Measurements from ENCODE around the gene DIPK2A. TPM values are rescaled to one million over a fixed set of nuclear protein-coding genes. Genes with fewer than 3 reads are reported as not detected.

The DIPK2A gene
- total RNA-seq, 1 donor from 2014 or later, result 19.1 TPM

- H3K4me1 Mint-ChIP-seq (ENCODE audit: low read depth, unreplicated experiment), result peaks cover 3% of the 10 kb centered on the region
- DNase-seq (ENCODE audit: low read depth), result no peak
- H3K27me3 Mint-ChIP-seq (ENCODE audit: low read depth, unreplicated experiment), result no peaks in the 10 kb centered on the region
- no peak for FAIRE-seq
- no peak overlapping the region for H3K9ac ChIP-seq (ENCODE audit: low read length)
- H3K27me3 ChIP-seq (ENCODE audit: insufficient read depth, low read length), result no peaks in the 10 kb centered on the region
- no peak overlapping the region for H3K27ac Mint-ChIP-seq (ENCODE audit: unreplicated experiment)
- no peak overlapping the region for H3K27ac ChIP-seq (ENCODE audit: low read depth, low read length)
- no peaks in the 10 kb centered on the region for H3K36me3 ChIP-seq (ENCODE audit: insufficient read depth, low read length)
- H3K79me2 ChIP-seq (ENCODE audit: insufficient read depth, low read length), result no peaks in the 10 kb centered on the region
- H4K20me1 ChIP-seq (ENCODE audit: insufficient read depth, low read length), result no peaks in the 10 kb centered on the region
- no peaks in the 10 kb centered on the region for H3K36me3 Mint-ChIP-seq (ENCODE audit: low read depth, unreplicated experiment)
- TF ChIP-seq EZH2 (IDR thresholded peaks at IDR 0.05; ENCODE audit: insufficient read depth, low read length), result no peak
- TF ChIP-seq CTCF (IDR thresholded peaks at IDR 0.05; ENCODE audit: insufficient read depth, low read depth, low read length), result no peak
- no peaks in the 10 kb centered on the region for H3K4me1 ChIP-seq (ENCODE audit: insufficient read depth, low read length)
- peaks cover 3% of the 10 kb centered on the region for H3K9me3 Mint-ChIP-seq (ENCODE audit: unreplicated experiment)
- H3K9me3 ChIP-seq (ENCODE audit: insufficient read depth, low read depth, low read length), result no peaks in the 10 kb centered on the region
- no peak overlapping the region for H3K4me2 ChIP-seq (ENCODE audit: low read length)
- H2AFZ ChIP-seq (ENCODE audit: low read depth, low read length), result no peak overlapping the region
- no peak overlapping the region for H3K4me3 Mint-ChIP-seq (ENCODE audit: unreplicated experiment)
- no peak overlapping the region for H3K4me3 ChIP-seq (ENCODE audit: insufficient read depth, low read depth, low read length)
Measured at GRCh38 chr3:143957453-143957852, 14.2 kb upstream of the DIPK2A start.

GRCh38 chr3:143958966-143959365, 12.7 kb upstream of the DIPK2A start:
- Mint-ChIP-seq H3K9me3 (ENCODE audit: unreplicated experiment) (peaks cover 3% of the 10 kb centered on the region), H3K27ac (ENCODE audit: unreplicated experiment) (no peak overlapping the region), H3K4me3 (ENCODE audit: unreplicated experiment) (no peak overlapping the region), H3K27me3 (ENCODE audit: low read depth, unreplicated experiment) (no peaks in the 10 kb centered on the region), H3K36me3 (ENCODE audit: low read depth, unreplicated experiment) (no peaks in the 10 kb centered on the region), H3K4me1 (ENCODE audit: low read depth, unreplicated experiment) (peaks cover 3% of the 10 kb centered on the region)
- Histone ChIP-seq H3K27me3 (ENCODE audit: insufficient read depth, low read length) (no peaks in the 10 kb centered on the region), H2AFZ (ENCODE audit: low read depth, low read length) (no peak overlapping the region), H3K4me3 (ENCODE audit: insufficient read depth, low read depth, low read length) (no peak overlapping the region), H4K20me1 (ENCODE audit: insufficient read depth, low read length) (no peaks in the 10 kb centered on the region), H3K79me2 (ENCODE audit: insufficient read depth, low read length) (no peaks in the 10 kb centered on the region), H3K27ac (ENCODE audit: low read depth, low read length) (no peak overlapping the region), H3K36me3 (ENCODE audit: insufficient read depth, low read length) (no peaks in the 10 kb centered on the region), H3K4me1 (ENCODE audit: insufficient read depth, low read length) (no peaks in the 10 kb centered on the region), H3K9me3 (ENCODE audit: insufficient read depth, low read depth, low read length) (no peaks in the 10 kb centered on the region), H3K9ac (ENCODE audit: low read length) (no peak overlapping the region), H3K4me2 (ENCODE audit: low read length) (no peak overlapping the region)
- no peak for FAIRE-seq
- no peak for TF ChIP-seq EZH2 (IDR thresholded peaks at IDR 0.05; ENCODE audit: insufficient read depth, low read length)
- no peak for TF ChIP-seq CTCF (IDR thresholded peaks at IDR 0.05; ENCODE audit: insufficient read depth, low read depth, low read length)
- no peak for DNase-seq (ENCODE audit: low read depth)

GRCh38 chr3:143961342-143961741, 10.3 kb upstream of the DIPK2A start:
- DNase-seq (ENCODE audit: low read depth), result no peak
- no peaks in the 10 kb centered on the region for H3K36me3 ChIP-seq (ENCODE audit: insufficient read depth, low read length)
- Mint-ChIP-seq H3K9me3 (ENCODE audit: unreplicated experiment) (peaks cover 3% of the 10 kb centered on the region), H3K27me3 (ENCODE audit: low read depth, unreplicated experiment) (no peaks in the 10 kb centered on the region), H3K4me3 (ENCODE audit: unreplicated experiment) (no peak overlapping the region), H3K4me1 (ENCODE audit: low read depth, unreplicated experiment) (peaks cover 3% of the 10 kb centered on the region), H3K27ac (ENCODE audit: unreplicated experiment) (no peak overlapping the region), H3K36me3 (ENCODE audit: low read depth, unreplicated experiment) (no peaks in the 10 kb centered on the region)
- H3K4me2 ChIP-seq (ENCODE audit: low read length), result no peak overlapping the region
- H3K9ac ChIP-seq (ENCODE audit: low read length), result no peak overlapping the region
- H3K9me3 ChIP-seq (ENCODE audit: insufficient read depth, low read depth, low read length), result no peaks in the 10 kb centered on the region
- FAIRE-seq, result no peak
- no peak overlapping the region for H3K4me3 ChIP-seq (ENCODE audit: insufficient read depth, low read depth, low read length)
- H4K20me1 ChIP-seq (ENCODE audit: insufficient read depth, low read length), result no peaks in the 10 kb centered on the region
- no peaks in the 10 kb centered on the region for H3K4me1 ChIP-seq (ENCODE audit: insufficient read depth, low read length)
- H2AFZ ChIP-seq (ENCODE audit: low read depth, low read length), result no peak overlapping the region
- H3K79me2 ChIP-seq (ENCODE audit: insufficient read depth, low read length), result no peaks in the 10 kb centered on the region
- TF ChIP-seq EZH2 (IDR thresholded peaks at IDR 0.05; ENCODE audit: insufficient read depth, low read length) (no peak), CTCF (IDR thresholded peaks at IDR 0.05; ENCODE audit: insufficient read depth, low read depth, low read length) (no peak)
- H3K27ac ChIP-seq (ENCODE audit: low read depth, low read length), result no peak overlapping the region
- no peaks in the 10 kb centered on the region for H3K27me3 ChIP-seq (ENCODE audit: insufficient read depth, low read length)

Data from astrocyte (in vitro differentiated cells and primary cell).